HG03159 (cell line): ENCODE data around the gene RXRA.

Source experiments
- ATAC-seq: cut with Tn5 transposase; IDR thresholded peaks from one replicate; pipeline ENCODE4 v1.9.1; 2021; ENCODE audit warnings: mild to moderate bottlenecking, moderate library complexity; ENCODE audit not compliant: unreplicated experiment

The RXRA gene

GRCh38 chr9:134378901-134379338 is 52.7 kb downstream of the RXRA start:
- ATAC-seq = no peak

GRCh38 chr9:134379831-134380365 is 53.6 kb downstream of the RXRA start:
- ATAC-seq = no peak

- ATAC-seq = no peak
These were observed 54.5 kb downstream of the RXRA start for GRCh38 chr9:134380542-134381271.

GRCh38 chr9:134381272-134381661 is 55.0 kb downstream of the RXRA start:
- ATAC-seq = no peak

- no peak for ATAC-seq
These were observed 55.6 kb downstream of the RXRA start for GRCh38 chr9:134381671-134382516.

GRCh38 chr9:134382733-134383132 is 56.5 kb downstream of the RXRA start:
- ATAC-seq = no peak

- ATAC-seq = no peak
These were observed 56.9 kb downstream of the RXRA start for GRCh38 chr9:134383148-134383547.

GRCh38 chr9:134384811-134385479 is 58.7 kb downstream of the RXRA start:
- ATAC-seq = no peak

GRCh38 chr9:134385915-134386314 is 59.7 kb downstream of the RXRA start:
- no peak for ATAC-seq

GRCh38 chr9:134386951-134387831 is 60.9 kb downstream of the RXRA start:
- ATAC-seq = no peak

GRCh38 chr9:134388289-134388808 is 62.1 kb downstream of the RXRA start:
- no peak for ATAC-seq

- no peak for ATAC-seq
These were observed 62.7 kb downstream of the RXRA start for GRCh38 chr9:134388976-134389375.

GRCh38 chr9:134389642-134390041 is 63.4 kb downstream of the RXRA start:
- ATAC-seq = no peak

- peak; percentile 26 for ATAC-seq
These were observed 64.3 kb downstream of the RXRA start for GRCh38 chr9:134390537-134390936.

GRCh38 chr9:134390947-134391318 is 64.7 kb downstream of the RXRA start:
- ATAC-seq = peak; percentile 24

GRCh38 chr9:134391319-134392231 is 65.3 kb downstream of the RXRA start:
- peak; percentile 59 for ATAC-seq

- no peak for ATAC-seq
These were observed 66.6 kb downstream of the RXRA start for GRCh38 chr9:134392900-134393299.

- ATAC-seq = no peak
These were observed 67.5 kb downstream of the RXRA start for GRCh38 chr9:134393582-134394280.
